GM12878 (cell line): ENCODE results near the gene DUSP15. TPM values are rescaled to one million over a fixed set of nuclear protein-coding genes. Genes with fewer than 3 reads are reported as not detected.

ENCODE experiments used
- ATAC-seq: fragments of 200-7000 bp; cut with Tn5 transposase; 3 replicates; pipeline ENCODE4 v1.9.1; 2020; ENCODE audit warnings: mild to moderate bottlenecking, moderate library complexity
- BruUV-seq: library from RNA; stranded (reverse); fragments of 400-500 nt; replicated peaks from 2 replicates; lab custom pipeline; 2021; lab: Mats Ljungman, UMichigan
- CTCF ChIA-PET: fragments of 300-600 bp; sonication (Branson Sonifier 250); formaldehyde crosslinking; extraction: SDS; loops from one replicate; lab custom pipeline; 2021; ENCODE audit warnings: inconsistent platforms; lab: Yijun Ruan, JAX
- POLR2A ChIA-PET: fragments of 350-600 bp; formaldehyde crosslinking; extraction: SDS; loops from one replicate; lab custom pipeline; 2021; ENCODE audit warnings: inconsistent platforms; lab: Charles Lee
- RAD21 ChIA-PET: fragments of 300-600 bp; sonication (Branson Sonifier 250); formaldehyde crosslinking; loops from one replicate; lab custom pipeline; 2023; ENCODE audit warnings: antibody characterized with exemption; ENCODE audit not compliant: unreplicated experiment; lab: Charles Lee
- SMC1A ChIA-PET: fragments of 300-600 bp; sonication (Branson Sonifier 250); formaldehyde crosslinking; loops from one replicate; lab custom pipeline; 2023; ENCODE audit not compliant: unreplicated experiment, uncharacterized antibody; lab: Charles Lee
- DNase-seq: peaks from one replicate; pipeline ENCODE4 v3.0.0-alpha.2; 2011; ENCODE audit warnings: low read depth, low spot score
- FAIRE-seq: peaks from 3 replicates; lab custom pipeline; 2011; peaks lifted over from hg19 to GRCh38; lab: Jason Lieb, UNC
- H2AFZ ChIP-seq: 2 replicates; pipeline ENCODE4 v1.6.0; 2011; ENCODE audit warnings: low read depth, low read length, control low read depth; ENCODE audit not compliant: control insufficient read depth
- H3K27ac ChIP-seq: 2 replicates; pipeline ENCODE4 v1.5.1; 2011; ENCODE audit warnings: control low read depth; ENCODE audit not compliant: control insufficient read depth, insufficient read depth
- H3K27me3 ChIP-seq, 2 experiments: replicated peaks in 1 of 2; 2 replicates each; pipeline versions ENCODE4 v1.6.0 to v1.6.1; 2011; ENCODE audit warnings: low read length in 1 of 2; ENCODE audit not compliant: control insufficient read depth in 2 of 2, insufficient read depth in 2 of 2
- H3K36me3 ChIP-seq, 2 experiments: 2 replicates each; pipeline ENCODE4 v1.5.1; 2011; ENCODE audit warnings: low read length in 1 of 2; ENCODE audit not compliant: control insufficient read depth in 2 of 2, insufficient read depth in 2 of 2
- H3K4me1 ChIP-seq: 2 replicates; pipeline ENCODE4 v1.6.1; 2011; ENCODE audit warnings: mild to moderate bottlenecking, low read length, moderate library complexity, mixed read lengths; ENCODE audit not compliant: control insufficient read depth, insufficient read depth
- H3K4me2 ChIP-seq: 2 replicates; pipeline ENCODE4 v1.6.0; 2011; ENCODE audit warnings: control low read depth; ENCODE audit not compliant: control insufficient read depth, insufficient read depth
- H3K4me3 ChIP-seq: fragments of 200-600 bp; sonication (generic); 2 replicates; pipeline ENCODE4 v1.5.1; 2016
- H3K79me2 ChIP-seq: 2 replicates; pipeline ENCODE4 v1.6.0; 2011; ENCODE audit warnings: low read length; ENCODE audit not compliant: control insufficient read depth, insufficient read depth
- H3K9ac ChIP-seq: 2 replicates; pipeline ENCODE4 v1.8.0; 2011; ENCODE audit warnings: low read length, control low read depth, mixed read lengths; ENCODE audit not compliant: control insufficient read depth, insufficient read depth
- H3K9me3 ChIP-seq: replicated peaks from 3 replicates; pipeline ENCODE4 v1.5.1; 2011; ENCODE audit warnings: mild to moderate bottlenecking, low read length; ENCODE audit not compliant: control insufficient read depth, insufficient read depth
- H4K20me1 ChIP-seq: 2 replicates; pipeline ENCODE4 v1.6.0; 2011; ENCODE audit not compliant: control insufficient read depth, insufficient read depth
- DPF2 ChIP-seq: fragments of 450-650 bp; IDR thresholded peaks from 2 replicates; pipeline ENCODE4 v1.6.1; 2017; ENCODE audit warnings: mild to moderate bottlenecking
- E2F8 ChIP-seq: fragments of 450-650 bp; IDR thresholded peaks from 2 replicates; pipeline ENCODE4 v1.6.1; 2018; ENCODE audit warnings: mild to moderate bottlenecking, low read depth, moderate library complexity; ENCODE audit not compliant: partially characterized antibody
- JUNB ChIP-seq: IDR thresholded peaks from 2 replicates; pipeline ENCODE4 v1.6.1; 2016; ENCODE audit warnings: antibody characterized with exemption, mild to moderate bottlenecking
- JUND ChIP-seq: IDR thresholded peaks from 2 replicates; pipeline ENCODE4 v1.6.1; 2012; ENCODE audit warnings: low read depth, mild to moderate bottlenecking, low read length, improper control_type of control experiment, moderate library complexity
- NR2F1 ChIP-seq: fragments of 450-650 bp; conservative IDR thresholded peaks from 2 replicates; pipeline ENCODE4 v1.6.1; 2017; ENCODE audit warnings: mild to moderate bottlenecking
- RBBP5 ChIP-seq: fragments of 200-600 bp; sonication (generic); conservative IDR thresholded peaks from 2 replicates; pipeline ENCODE4 v1.6.1; 2016
- STAT1 ChIP-seq: fragments of 450-650 bp; conservative IDR thresholded peaks from 2 replicates; pipeline ENCODE4 v1.6.1; 2014; ENCODE audit warnings: antibody characterized with exemption, mild to moderate bottlenecking
- TCF7 ChIP-seq: IDR thresholded peaks from 2 replicates; pipeline ENCODE4 v1.6.1; 2014; ENCODE audit warnings: antibody characterized with exemption, borderline replicate concordance
- USF1 ChIP-seq: IDR thresholded peaks from 2 replicates; pipeline ENCODE4 v1.6.1; 2011; ENCODE audit warnings: borderline replicate concordance, low read depth, mild to moderate bottlenecking, moderate library complexity, mixed read lengths, low read length; ENCODE audit not compliant: insufficient read depth; ENCODE audit errors: extremely low read length
- WRNIP1 ChIP-seq: IDR thresholded peaks from 2 replicates; pipeline ENCODE4 v1.6.1; 2011; ENCODE audit warnings: low read depth, low read length, improper control_type of control experiment, borderline replicate concordance
- WGBS: methylation state at CpG from one replicate; pipeline ENCODE4 v1.1.6; 2016; ENCODE audit warnings: low lambda C conversion rate; ENCODE audit not compliant: insufficient replicate concordance, insufficient coverage; ENCODE audit errors: missing lambda C conversion rate; 5-methylcytosine and 5-hydroxymethylcytosine counted together
- in situ Hi-C: fragments of 300-500 bp; cut with MboI; formaldehyde crosslinking; loops from 9 replicates; pipeline ENCODE4 v1.14.3; 2018; ENCODE audit warnings: mixed read lengths
- intact Hi-C: fragments of 100-400 bp; cut with micrococcal nuclease; formaldehyde crosslinking; loops from one replicate; pipeline ENCODE4 v1.14.2; 2022; ENCODE audit not compliant: unreplicated experiment
- polyA plus RNA-seq, 11 experiments: library from polyadenylated mRNA; depleted of rRNA in 4 of 11; unstranded in 6 of 11; stranded (reverse) in 5 of 11; fragments of >200 nt; fragmentation: Nextera tagmentation in 4 of 11; fragmentation: Illumina TruSeq in 1 of 11; extraction: Ambion mirVana in 4 of 11; extraction: Trizol in 1 of 11; gene quantifications; 1 replicate in 1 of 11; 2 replicates in 10 of 11; pipeline versions ENCODE4 v1.2.1 to v1.2.3, GENCODE V29; 2011 to 2016; ENCODE audit warnings: inconsistent platforms in 2 of 11, missing spikeins in 2 of 11, low read depth in 1 of 11
- total RNA-seq, 4 experiments: library from RNA; depleted of rRNA in 3 of 4; stranded (reverse); fragments of >200 nt in 3 of 4; fragmentation: Illumina TruSeq in 1 of 4; extraction: Trizol in 1 of 4; gene quantifications; 2 replicates each; pipeline versions ENCODE4 v1.2.1 to v1.2.3, GENCODE V29; 2013 to 2021
- TF ChIP-seq, protein P1 (sequence below): fragments of 450-650 bp; IDR thresholded peaks from 2 replicates; pipeline ENCODE4 v1.6.1; 2017; ENCODE audit warnings: mild to moderate bottlenecking, moderate library complexity

The DUSP15 gene
- total and polyA plus RNA-seq, 10 of the 15 experiments (the other 5 are each of a cell fraction or from before 2014, with no cell fraction given) = 0.06 to 2.5 (median 0.67) TPM; not detected in 1

DNA sequence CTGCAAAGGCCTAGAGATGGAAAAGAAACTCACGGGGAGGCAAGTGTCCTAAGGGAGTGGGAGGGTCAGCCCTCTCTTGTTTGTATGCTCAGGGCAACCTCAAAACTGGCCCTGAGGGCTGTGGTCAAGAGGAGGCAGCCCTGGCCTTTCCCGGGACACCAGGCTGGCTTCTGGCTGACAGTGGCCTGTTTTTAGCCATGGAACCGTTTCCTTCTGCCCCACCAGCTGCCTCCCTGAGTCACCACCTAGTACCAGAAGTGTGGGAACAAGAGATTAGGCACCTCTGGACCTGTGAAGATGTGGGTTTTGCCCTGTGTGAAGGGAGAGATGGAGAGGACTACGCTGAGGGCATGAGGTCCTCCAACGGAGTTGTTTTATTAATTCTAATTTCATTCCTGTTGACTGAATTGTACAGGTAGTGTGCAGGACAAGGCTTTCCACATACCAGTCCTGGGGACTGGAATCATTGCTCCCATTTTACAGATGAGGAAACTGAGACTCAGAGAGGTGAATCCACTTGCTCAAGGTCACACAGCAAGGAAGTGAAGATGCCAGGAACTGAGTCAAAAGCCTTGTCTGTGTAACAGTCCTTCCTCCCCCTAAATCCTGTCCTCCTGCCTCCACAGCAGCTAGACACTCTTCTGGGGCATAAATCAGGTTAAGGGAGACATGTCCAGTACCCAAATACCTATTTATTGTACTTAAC lies 30.4 kb downstream of the DUSP15 start (continued):
- TF ChIP-seq, protein P1, sequence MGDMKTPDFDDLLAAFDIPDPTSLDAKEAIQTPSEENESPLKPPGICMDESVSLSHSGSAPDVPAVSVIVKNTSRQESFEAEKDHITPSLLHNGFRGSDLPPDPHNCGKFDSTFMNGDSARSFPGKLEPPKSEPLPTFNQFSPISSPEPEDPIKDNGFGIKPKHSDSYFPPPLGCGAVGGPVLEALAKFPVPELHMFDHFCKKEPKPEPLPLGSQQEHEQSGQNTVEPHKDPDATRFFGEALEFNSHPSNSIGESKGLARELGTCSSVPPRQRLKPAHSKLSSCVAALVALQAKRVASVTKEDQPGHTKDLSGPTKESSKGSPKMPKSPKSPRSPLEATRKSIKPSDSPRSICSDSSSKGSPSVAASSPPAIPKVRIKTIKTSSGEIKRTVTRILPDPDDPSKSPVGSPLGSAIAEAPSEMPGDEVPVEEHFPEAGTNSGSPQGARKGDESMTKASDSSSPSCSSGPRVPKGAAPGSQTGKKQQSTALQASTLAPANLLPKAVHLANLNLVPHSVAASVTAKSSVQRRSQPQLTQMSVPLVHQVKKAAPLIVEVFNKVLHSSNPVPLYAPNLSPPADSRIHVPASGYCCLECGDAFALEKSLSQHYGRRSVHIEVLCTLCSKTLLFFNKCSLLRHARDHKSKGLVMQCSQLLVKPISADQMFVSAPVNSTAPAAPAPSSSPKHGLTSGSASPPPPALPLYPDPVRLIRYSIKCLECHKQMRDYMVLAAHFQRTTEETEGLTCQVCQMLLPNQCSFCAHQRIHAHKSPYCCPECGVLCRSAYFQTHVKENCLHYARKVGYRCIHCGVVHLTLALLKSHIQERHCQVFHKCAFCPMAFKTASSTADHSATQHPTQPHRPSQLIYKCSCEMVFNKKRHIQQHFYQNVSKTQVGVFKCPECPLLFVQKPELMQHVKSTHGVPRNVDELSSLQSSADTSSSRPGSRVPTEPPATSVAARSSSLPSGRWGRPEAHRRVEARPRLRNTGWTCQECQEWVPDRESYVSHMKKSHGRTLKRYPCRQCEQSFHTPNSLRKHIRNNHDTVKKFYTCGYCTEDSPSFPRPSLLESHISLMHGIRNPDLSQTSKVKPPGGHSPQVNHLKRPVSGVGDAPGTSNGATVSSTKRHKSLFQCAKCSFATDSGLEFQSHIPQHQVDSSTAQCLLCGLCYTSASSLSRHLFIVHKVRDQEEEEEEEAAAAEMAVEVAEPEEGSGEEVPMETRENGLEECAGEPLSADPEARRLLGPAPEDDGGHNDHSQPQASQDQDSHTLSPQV = no peak
- TF ChIP-seq DPF2 (no peak), USF1 (no peak)

- Histone ChIP-seq H3K36me3 (no peaks in the 10 kb centered on the region), H4K20me1 (no peaks in the 10 kb centered on the region), H3K79me2 (no peaks in the 10 kb centered on the region), H3K4me3 (no peak overlapping the region), H3K4me1 (peaks cover 8% of the 10 kb centered on the region), H3K27ac (no peak overlapping the region), H3K9ac (no peak overlapping the region), H3K4me2 (no peak overlapping the region), H2AFZ (no peak overlapping the region), H3K9me3 (no peaks in the 10 kb centered on the region), H3K27me3 (no peaks in the 10 kb centered on the region)
- CTCF ChIA-PET = interaction anchor here (2.4 to 5.7 kb wide), 4 partner anchors 9 to 114 kb away, joined by 15 to 37 read pairs (median 24); partner anchors contain the start of gene PDRG1
- FAIRE-seq (no peak), DNase-seq (no peak), ATAC-seq (no peak)
- BruUV-seq = no TSS peak
- in situ Hi-C loops (no loop called here), intact Hi-C loops (no loop called here)
- POLR2A ChIA-PET = no interaction called here
- SMC1A ChIA-PET = interaction anchor here (1.0 to 2.9 kb wide), 4 partner anchors 9 to 196 kb away, joined by 3 to 13 read pairs (median 4); no protein-coding TSS in a partner anchor
- 56% methylated on average over 7 of the region's 9 CpGs for WGBS
- RAD21 ChIA-PET = interaction anchor here (1.0 kb wide), 1 partner anchor 53 kb away, joined by 3 read pairs; no protein-coding TSS in a partner anchor
- TF ChIP-seq WRNIP1 (no peak), JUND (no peak), TCF7 (no peak), STAT1 (no peak), E2F8 (no peak), JUNB (no peak), NR2F1 (no peak), RBBP5 (no peak)
These were observed 31.6 kb downstream of the DUSP15 start for GRCh38 chr20:31838646-31839292.
